ENCODE results near the gene GATAD2B. TPM values are rescaled to one million over a fixed set of nuclear protein-coding genes. Genes with fewer than 3 reads are reported as not detected.
"Not testable (repeated sequence)": the region's sequence is repeated elsewhere in the genome, so short reads cannot be mapped to it uniquely, and the experiment has no call there.

The GATAD2B gene
- polyA plus RNA-seq, 3 donors = 25.0 to 26.5 (median 25.5) TPM

DNA sequence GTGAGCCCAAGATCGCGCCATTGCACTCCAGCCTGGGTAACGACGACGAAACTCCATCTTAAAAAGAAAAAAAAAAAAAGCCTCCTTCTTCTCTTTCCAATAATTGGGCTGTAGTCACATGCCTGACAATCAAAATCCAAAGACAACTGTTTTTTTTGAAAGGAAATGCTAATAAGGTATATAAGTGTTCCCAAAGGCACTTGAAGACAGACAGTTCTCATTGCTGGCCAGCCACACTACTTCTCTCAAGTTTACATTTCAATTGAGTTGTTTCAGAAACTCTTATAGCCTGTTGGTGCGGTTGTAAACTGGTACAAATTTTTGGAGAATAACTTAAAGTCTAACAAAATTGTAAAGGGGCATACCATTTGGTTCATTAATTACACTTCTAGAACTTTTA, 23.3 kb downstream of the GATAD2B start:
- no peak for DNase-seq (ENCODE audit: low read depth in 3 of 3, low spot score in 2 of 3)

- DNase-seq (ENCODE audit: low read depth in 3 of 3, low spot score in 2 of 3) = not testable (repeated sequence)
These were observed 26.9 kb downstream of the GATAD2B start for GRCh38 chr1:153895866-153896265.

DNA sequence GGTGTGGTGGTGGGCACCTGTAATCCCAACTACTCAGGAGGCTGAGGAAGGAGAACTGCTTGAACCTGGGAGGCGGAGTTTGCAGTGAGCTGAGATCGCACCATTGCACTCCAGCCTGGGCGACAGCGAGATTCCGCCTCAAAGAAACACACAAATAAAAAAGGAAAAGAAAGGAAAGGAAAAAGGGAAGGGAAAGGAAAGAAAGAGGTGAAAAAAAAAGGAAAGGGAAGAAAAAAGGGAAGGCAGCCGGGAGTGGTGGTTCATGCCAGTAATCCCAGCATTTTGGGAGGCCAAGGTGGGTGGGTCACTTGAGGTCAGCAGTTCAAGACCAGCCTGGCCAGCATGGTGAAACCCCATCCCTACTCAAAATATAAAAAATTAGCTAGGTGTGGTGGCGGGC, 31.7 kb downstream of the GATAD2B start:
- not testable (repeated sequence) for DNase-seq (ENCODE audit: low read depth in 3 of 3, low spot score in 2 of 3)

GRCh38 chr1:153888533-153888932, 34.2 kb downstream of the GATAD2B start:
- no peak for DNase-seq (ENCODE audit: low read depth in 3 of 3, low spot score in 2 of 3)

DNA sequence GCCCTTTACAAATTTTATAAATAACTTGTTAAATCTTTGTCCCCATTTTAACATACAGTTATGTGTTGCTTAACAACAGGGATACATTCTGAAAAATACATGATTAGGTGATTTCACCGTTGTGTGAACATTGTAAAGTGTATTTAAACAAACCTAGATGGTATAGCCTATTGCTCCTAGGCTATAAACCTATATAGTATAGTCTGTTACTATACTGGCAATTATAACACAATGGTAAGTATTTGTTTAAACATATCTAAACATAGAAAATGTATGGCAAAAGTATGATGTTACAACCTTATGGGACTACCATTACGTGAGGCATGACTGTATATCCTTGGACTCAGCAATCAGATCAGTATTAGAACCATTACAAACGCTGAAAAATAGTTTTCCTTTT, 36.6 kb downstream of the GATAD2B start:
- DNase-seq (ENCODE audit: low read depth in 3 of 3, low spot score in 2 of 3) = no peak

DNA sequence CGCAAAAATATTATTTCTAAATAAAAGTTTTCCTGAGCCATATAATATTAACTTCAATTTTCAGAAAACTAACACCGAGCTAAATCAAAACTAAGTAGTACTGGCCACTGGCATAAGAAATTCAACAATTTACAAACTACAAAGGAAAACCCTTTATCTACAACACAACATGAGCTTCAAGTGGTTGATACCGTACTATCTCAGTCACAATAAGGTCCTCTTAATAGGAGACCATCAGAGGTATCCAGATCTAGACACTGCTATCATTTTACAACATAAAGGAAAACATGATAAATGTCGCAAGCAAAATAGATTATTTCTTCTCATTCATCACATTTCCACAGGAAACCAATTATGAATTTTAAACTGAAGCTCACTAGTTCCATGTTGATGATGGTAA, 39.5 kb downstream of the GATAD2B start:
- no peak for DNase-seq (ENCODE audit: low read depth in 3 of 3, low spot score in 2 of 3)

DNA sequence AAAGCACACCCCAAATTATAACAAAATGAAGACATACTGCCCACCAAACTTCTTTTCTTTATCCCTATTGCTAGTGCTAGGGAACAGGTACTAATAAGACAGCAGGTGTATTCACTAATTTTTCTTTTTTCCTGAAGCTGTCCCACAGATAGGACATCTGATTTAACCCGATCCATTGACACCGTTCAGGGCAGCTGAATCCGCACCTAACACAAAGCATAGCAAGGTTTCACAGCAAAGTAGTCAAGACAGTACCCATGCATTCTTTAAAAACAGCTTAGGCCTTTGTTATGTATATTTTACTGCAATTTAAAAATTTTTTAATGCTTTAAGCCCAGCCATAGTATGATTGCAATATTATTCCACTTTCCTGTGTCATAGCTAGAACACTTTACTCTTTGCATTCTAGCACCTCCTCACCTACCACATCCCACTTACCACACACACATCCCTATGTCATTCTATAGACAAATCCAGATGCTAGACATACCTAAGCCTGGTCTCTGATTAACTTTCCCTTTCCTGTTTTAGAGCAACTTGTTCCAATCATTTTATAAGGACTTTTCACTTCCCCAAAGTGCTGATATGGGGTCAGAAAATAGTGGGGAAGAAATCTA, 40.4 kb downstream of the GATAD2B start:
- DNase-seq (ENCODE audit: low read depth in 3 of 3, low spot score in 2 of 3) = no peak

DNA sequence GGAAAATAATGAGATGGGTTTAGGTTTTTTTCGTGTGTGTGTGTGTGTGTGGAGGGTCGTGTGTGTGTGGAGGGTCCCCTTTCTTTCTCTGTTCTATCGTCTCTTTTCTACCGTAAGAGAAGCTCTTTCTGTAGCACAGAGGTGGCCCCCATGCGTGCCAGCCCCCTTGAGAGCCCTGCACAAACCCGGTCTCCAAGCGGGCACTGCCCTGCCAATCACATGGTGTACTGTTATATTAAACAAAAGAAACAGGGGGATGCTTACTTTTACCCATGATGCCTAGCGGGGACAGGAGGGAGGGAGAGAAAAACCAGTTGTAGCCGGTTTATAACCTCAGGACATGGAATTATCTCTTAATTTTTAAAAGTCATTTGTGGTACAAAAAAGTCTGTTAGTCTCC, 41.0 kb downstream of the GATAD2B start:
- peak in 2 of 3 donors; percentile 49 to 51 for DNase-seq (ENCODE audit: low read depth in 3 of 3, low spot score in 2 of 3)

DNA sequence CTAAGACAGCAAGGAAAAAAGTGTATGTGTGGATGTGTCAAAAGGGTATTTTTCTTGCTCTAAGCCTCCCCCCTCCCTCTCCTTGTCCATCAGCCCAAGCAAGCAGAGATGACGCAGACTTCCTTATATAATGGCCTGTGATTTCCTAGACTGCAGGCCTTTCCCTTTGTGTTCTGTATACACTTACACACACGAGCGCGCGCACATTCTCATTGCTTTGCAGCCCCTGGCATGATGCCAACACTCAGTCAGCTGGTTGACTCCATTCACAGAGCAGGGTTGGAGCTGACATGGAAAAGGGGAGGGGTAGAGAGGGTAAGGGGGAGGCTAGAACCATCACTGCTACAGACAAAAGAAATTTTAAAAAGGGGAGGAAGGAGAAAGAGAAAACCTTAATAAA, 41.8 kb downstream of the GATAD2B start:
- peak; percentile 95 to 98 (median 97) for DNase-seq (ENCODE audit: low read depth in 3 of 3, low spot score in 2 of 3)

DNA sequence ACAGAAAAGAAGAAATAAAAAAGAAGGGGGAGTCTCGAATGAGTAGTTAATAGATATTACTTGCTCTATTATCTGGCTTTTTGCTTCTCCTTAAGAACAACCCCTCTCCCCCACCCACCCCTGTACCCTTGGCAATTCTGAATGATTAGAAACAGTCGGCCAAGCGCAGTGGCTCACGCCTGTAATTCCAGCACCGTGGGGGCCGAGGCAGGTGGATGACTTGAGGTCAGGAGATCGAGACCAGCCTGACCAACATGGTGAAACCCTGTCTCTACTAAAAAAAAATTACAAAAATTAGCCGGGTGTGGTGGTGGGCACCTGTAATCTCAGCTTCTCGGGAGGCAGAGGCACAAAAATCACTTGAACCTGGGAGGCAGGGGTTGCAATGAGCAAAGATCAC, 42.7 kb downstream of the GATAD2B start:
- no peak for DNase-seq (ENCODE audit: low read depth in 3 of 3, low spot score in 2 of 3)

- DNase-seq (ENCODE audit: low read depth in 3 of 3, low spot score in 2 of 3) = no peak
These were observed 45.7 kb downstream of the GATAD2B start for GRCh38 chr1:153877112-153877511.

- no peak for DNase-seq (ENCODE audit: low read depth in 3 of 3, low spot score in 2 of 3)
These were observed 49.8 kb downstream of the GATAD2B start for GRCh38 chr1:153872934-153873333.

GRCh38 chr1:153872331-153872730, 50.4 kb downstream of the GATAD2B start:
- DNase-seq (ENCODE audit: low read depth in 3 of 3, low spot score in 2 of 3) = no peak

- no peak for DNase-seq (ENCODE audit: low read depth in 3 of 3, low spot score in 2 of 3)
These were observed 53.3 kb downstream of the GATAD2B start for GRCh38 chr1:153869486-153869885.

GRCh38 chr1:153866045-153866850, 56.5 kb downstream of the GATAD2B start:
- DNase-seq (ENCODE audit: low read depth in 3 of 3, low spot score in 2 of 3) = no peak

- no peak for DNase-seq (ENCODE audit: low read depth in 3 of 3, low spot score in 2 of 3)
These were observed 62.5 kb downstream of the GATAD2B start for GRCh38 chr1:153860285-153860684.

DNA sequence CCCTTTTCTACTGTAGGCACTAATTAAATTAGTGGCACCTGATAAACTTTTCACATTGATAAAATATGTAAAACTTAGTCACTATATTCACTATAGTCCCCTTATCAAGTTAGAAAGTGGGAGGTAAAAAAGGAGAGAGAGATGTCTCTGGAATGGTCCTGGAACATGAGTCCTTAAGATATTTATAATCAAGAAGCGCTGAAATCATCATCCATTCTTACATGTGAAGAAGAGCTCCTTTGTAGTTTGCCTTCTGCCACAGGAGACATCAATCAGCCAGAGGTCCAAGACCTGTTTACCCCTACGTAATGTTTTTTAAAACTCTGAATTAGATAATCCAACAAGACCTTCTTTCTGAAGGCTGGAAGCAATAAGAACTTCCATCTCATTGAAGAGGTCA, 65.3 kb downstream of the GATAD2B start:
- no peak for DNase-seq (ENCODE audit: low read depth in 3 of 3, low spot score in 2 of 3)

DNA sequence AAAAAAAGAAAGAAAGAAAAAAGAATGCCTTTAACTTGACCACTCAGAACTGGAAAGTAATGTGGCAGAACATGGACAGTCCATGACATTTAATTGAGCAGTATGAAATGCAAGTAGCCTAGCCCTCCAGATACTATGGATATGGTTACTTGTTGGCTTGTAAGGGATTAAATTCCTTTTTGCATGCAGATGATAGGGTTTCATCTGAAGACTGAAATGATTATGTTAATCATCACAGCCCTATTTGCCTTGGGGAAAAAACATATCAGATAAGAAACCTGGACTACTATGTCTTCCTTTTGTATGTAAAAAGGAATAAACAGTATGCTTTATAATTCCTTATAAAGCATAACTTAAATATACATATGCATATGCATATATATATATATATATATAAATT, 66.0 kb downstream of the GATAD2B start:
- DNase-seq (ENCODE audit: low read depth in 3 of 3, low spot score in 2 of 3) = no peak

DNA sequence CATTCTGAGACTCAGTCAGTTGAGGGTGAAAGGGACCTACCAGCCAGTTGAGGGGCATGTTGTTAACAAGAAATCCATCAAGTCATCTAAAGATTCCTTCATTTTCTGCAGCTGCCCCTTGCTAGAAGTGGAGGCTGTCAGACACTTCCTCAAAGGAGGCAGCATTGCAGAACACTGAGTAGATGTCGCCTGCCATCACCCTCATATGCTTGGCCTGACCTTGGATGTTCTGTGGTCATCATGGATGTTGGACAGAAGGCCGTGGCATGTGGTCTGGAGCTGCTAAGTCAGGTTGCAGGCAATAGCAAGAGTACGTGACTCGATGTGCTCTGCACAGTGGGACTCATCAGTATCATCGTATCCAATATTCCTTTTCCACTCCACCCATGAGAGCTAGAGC, 70.6 kb downstream of the GATAD2B start:
- no peak for DNase-seq (ENCODE audit: low read depth in 3 of 3, low spot score in 2 of 3)

GRCh38 chr1:153849487-153850185, 73.1 kb downstream of the GATAD2B start:
- no peak for DNase-seq (ENCODE audit: low read depth in 3 of 3, low spot score in 2 of 3)

DNA sequence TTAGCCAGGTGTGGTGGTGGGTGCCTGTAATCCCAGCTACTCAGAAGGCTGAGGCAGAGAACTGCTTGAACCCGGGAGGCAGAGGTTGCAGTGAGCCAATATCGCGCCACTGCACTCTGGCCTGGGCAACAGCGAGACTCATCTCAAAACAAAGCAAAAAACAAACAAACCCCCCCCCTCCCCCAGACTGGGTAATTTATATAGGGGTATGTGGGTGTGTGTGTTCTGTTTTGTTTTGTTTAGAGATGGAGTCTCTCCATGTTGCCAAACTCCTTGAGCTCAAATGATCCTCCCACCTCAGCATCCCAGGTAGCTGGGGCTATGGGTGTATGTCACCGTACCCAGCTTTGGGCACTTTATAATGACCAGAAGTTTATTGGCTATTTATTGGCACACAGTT, 74.0 kb downstream of the GATAD2B start:
- DNase-seq (ENCODE audit: low read depth in 3 of 3, low spot score in 2 of 3) = no peak

DNA sequence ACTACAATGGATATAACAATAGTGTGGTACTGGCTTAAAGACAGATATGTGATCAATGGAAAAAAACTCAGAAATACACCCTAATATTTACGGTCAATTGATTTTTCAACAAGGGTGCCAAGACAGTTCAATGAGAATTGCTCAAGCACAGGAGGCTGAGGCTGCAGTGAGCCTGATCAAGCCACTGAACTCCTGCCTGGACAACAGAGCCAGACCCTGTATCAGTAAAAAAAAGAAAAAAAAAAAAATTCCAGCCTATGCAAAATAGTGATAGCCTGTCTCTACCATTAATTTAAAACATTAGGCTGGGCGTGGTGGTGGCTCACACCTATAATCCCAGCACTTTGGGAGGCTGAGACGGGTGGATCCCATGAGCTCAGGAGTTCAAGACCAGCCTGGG, 77.6 kb downstream of the GATAD2B start:
- no peak for DNase-seq (ENCODE audit: low read depth in 3 of 3, low spot score in 2 of 3)

Data from right renal cortex interstitium (tissue), 3 donors.